ENCODE data around the gene LRCH3.

The LRCH3 gene

DNA sequence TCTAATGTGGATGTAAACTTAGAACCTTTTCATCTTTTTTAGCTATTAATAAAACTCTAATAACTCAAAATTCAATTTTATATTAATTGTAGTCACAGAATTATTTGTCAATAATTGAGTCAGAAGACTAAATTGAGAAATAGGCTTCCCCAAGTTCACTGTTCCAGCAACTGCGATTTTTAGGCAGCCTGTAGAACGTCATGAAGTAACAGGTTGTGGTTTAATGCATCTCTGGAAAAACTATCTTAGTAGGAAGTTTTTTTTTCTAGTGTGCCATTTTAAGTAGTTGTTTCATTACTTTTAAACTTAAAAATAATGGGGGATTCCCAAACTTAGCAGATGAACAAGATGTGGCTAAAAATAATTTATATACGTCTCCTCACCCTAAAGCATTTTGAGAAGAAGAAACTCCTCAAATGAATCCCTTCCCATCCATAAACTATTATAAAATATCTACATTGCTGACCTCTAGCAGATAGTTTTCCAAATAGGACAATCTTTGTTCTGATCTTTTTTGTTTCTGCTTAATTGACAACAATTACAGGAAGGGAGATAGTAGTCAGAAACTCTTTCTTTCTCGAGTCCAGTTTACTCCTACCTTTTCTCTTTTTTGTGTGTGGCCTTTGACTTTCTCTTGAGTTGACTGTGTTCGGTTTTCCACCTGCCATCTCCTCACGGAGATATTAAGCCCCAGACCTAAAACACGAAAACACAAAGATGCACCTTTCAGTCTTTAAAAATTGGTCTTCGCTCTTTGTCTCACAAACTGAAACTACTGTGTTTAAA lies 43.1 kb downstream of the LRCH3 start:
- no peak for DNase-seq (ENCODE audit: low spot score)

DNA sequence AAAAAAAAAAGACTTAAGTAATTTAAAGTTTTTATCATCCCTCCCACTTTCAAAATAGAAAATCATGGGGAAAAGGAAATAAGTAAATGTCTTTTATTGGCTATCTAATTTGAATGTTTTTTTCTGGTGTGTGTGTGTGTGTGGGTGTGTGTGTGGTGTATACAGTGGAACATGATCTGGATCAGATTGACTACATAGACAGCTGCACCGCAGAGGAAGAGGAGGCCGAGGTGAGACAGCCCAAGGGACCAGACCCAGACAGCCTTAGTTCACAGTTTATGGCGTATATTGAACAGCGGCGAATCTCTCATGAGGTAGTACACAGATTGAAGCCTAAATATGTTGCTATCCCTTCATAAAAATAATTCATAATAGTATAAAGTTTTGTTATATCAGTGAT lies 44.5 kb downstream of the LRCH3 start:
- DNase-seq (ENCODE audit: low spot score), result no peak

DNA sequence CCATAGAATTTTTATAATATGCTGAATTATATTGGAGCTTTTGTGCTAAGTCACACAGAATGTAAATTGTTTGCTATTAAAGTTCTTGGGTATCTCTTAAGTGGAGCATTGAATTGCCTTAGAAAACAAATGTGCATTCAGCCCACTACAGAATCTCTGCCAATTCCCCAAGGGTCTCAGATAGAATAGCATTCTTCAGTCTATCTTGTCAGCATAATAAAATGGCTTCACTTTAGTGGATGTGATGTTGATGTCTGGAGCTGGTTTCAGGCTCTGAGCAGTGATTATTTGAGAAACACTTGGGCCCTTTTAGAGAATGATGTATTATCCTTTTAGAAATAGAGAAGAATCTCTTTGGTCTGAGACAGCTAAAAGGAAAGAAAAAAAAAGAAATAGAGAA lies 45.2 kb downstream of the LRCH3 start:
- DNase-seq (ENCODE audit: low spot score), result no peak

DNA sequence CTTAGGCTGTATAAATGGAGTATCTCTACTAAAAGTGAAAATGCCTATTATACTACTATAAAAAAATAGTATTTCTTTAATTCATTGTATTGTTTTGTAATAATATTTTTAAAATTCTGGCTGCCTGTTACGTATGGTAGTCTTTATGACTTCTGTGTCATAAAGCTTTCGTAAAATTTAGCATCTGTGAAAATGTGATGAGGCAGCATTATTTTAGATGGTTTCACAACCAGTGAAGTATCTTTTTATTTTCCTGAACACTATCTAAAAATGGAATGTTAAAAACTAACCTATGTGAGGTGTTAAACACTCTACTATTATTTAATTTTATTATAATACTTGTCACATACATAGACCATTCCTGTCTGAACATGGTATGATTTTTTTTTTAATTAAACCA lies 46.2 kb downstream of the LRCH3 start:
- no peak for DNase-seq (ENCODE audit: low spot score)

DNA sequence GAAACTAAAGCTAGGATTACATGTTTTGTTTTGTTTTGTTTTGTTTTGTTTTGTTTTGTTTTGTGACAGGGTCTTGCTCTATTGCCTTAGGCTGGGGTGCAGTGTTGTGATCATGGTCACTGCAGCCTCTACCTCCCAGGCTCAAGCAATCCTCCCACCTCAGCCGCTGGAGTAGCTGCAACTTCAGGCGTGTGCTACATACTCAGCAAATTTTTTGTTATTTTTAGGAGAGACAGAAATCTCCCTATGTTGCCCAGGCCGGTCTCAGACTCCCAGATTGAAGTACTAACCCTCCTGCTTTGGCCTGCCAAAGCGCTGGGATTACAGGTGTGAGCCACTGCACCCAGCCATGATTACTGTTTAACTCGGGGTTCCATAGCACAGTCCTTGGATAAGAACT lies 50.7 kb downstream of the LRCH3 start:
- DNase-seq (ENCODE audit: low spot score), result no peak

DNA sequence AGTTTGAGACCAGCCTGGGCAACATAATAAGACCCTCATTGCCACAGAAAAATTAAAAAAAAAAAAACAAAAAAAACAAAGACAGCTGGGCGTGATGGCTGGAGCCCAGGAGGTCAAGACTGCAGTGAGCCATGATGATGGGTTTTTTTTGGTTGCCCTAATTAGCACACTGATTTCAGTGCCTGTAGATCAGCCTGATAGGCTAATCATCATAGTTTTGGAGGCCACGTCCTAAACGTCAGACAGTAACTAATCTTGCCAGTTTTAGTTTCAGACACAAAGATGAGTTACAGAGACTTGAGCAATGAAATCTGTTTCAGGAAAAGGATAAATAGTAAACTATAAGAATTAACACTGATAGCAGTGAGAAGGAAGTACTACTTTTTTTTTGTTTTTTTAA lies 55.4 kb downstream of the LRCH3 start:
- no peak for DNase-seq (ENCODE audit: low spot score)

DNA sequence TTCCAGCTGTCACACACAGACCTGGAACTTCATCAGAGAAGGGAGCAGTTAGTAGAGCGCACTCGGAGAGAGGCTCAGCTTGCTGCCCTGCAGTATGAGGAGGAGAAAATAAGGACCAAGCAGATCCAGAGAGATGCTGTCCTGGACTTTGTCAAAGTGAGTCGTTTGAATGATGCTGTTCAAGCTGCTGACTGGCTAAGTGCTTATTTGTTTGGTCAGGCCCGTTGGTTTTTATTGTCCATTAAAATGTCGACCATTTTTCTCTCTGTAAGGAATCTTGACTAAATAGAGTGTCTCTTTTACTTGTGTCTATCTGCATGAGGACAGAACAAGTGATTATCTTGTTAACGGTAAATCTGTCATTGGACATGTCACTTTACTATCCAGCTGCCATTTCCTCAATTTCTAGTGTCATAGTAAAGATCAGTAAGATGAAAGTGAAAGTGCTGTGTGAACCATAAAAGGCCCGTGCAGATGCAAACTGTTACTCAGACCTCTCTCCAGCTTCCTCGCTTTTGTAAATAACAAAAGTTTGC lies 56.9 kb downstream of the LRCH3 start:
- no peak for DNase-seq (ENCODE audit: low spot score)

DNA sequence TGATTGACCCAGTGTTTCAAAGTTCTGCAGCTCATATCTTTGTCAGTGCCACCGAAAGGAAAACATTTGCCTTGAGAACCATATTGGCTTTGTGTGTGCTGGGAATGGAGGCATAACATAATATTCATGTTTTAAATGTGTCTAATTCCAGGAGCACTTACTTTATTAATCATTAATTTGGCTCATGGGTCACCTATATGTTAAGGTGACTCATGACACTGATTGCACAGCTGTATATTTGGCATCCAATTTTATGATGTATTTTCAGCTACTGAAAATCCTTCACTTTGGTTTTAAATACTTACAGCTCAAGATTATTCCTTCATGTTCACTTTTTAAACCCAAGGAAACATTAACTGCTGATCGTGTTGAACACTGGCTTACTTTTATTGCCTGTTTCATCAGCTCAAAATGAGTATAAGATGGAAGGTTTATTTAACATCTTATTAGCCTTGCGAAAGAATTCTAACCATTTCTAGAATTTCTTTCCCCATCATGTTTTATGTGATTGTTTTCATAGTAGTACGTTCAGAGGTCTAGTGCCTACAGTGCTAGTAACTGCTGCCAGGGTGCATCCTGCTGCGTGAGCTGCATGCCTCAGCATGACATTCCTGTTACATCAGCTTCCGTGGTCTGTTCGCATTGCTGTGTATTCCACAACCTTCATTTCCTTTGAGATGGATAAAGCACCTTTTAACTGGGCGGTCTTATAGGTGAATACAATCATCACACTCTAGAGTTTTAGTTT lies 63.7 kb downstream of the LRCH3 start:
- DNase-seq (ENCODE audit: low spot score), result no peak

DNA sequence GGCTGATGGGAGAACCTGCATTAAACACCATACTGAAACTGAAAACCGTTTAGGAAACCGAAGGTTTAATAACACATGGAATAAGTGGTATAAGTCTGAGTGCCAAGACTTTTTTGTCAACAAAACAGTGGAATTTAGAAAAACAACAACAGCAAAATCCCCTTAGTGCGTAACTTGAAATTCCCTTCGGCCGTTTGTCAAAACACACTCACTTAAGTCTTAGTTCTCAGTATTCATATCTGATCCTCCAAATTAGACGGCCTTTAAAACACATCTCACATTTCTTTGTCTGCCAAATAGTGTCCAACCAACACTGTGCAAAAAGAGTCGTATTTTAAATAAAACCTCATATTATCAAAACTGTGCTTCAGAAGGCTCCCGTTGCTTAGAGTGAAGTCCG lies 64.5 kb downstream of the LRCH3 start:
- no peak for DNase-seq (ENCODE audit: low spot score)

DNA sequence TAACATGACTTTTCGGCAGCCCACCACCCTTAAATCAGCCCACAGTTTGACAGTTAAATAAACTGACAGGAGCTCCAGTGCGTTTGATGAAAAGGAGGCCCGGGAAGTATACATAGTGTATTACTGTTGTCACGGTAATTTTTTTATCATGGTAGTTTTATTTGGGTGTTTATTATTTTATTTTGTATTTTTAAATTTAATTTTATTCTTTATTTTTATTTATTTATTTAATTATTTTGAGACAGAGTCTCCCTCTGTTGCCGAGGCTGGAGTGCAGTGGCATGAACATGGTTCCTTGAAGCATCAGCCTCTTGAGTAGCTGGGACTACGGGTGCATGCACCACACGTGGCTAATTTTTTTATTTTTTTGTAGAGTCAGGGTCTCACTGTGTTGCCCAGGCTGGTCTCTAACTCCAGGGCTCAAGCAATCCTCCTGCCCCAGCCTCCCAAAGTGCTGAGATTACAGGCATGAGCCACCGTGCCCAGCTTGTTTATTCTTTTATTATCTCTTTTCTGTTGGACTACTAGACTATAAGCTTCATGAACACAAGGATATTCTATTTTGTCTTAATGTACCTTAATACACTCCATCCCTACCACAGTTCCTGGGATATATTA lies 65.3 kb downstream of the LRCH3 start:
- DNase-seq (ENCODE audit: low spot score), result no peak

DNA sequence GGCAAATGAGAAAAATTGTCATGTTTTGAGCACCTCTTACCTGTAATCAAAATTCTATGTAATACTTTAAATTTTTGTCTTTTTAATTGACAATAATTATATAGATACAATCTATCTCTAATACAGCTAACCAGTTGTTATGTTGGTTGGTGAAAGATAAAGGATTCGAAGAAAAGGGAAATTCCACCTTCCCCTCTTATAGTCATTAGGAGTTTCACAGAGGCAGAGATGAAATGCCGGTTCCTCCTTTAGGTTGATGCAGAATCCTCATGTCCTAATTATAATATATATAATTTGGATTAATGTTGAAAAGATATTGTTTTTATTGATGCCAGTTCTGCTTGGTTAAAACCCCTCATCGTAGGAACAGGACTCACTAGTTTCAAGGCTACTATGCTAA lies 67.1 kb downstream of the LRCH3 start:
- DNase-seq (ENCODE audit: low spot score), result no peak

DNA sequence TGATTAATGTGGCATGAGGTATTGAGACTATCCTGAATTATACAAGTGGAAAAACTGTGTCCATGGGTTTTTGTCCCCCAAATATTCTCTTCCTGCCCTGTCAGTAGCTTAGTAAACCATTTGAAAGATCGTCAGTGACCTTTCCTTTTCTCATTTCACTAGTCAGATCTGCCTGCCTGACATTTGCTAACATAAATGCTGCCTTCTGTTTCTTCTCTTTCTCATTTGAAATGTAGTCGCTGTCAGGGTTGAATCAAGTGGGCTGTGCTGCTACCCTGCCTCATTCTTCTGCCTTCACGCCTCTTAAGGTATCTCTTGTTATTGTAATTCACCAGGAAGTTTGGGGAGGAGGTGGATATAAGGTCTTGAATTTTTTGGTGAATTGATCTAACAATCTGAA lies 67.5 kb downstream of the LRCH3 start:
- DNase-seq (ENCODE audit: low spot score), result no peak

DNA sequence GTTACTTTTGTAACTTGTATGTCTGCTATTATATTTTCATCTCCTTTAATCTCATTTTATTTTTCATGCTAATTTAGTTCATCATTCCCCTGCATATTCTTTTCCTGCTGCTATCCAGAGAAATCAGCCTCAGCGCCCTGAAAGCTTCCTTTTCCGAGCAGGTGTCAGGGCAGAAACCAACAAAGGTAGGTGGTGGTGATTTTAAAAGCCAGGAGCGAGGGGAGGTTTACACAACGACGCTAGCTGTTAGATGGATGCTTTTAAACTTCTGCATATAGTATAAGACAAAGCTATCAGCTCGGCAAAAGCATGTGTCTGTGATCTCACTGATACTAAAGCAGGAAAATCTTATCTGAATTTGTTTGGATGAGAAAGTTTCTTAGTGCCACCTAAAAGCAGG lies 75.0 kb downstream of the LRCH3 start:
- DNase-seq (ENCODE audit: low spot score), result no peak

DNA sequence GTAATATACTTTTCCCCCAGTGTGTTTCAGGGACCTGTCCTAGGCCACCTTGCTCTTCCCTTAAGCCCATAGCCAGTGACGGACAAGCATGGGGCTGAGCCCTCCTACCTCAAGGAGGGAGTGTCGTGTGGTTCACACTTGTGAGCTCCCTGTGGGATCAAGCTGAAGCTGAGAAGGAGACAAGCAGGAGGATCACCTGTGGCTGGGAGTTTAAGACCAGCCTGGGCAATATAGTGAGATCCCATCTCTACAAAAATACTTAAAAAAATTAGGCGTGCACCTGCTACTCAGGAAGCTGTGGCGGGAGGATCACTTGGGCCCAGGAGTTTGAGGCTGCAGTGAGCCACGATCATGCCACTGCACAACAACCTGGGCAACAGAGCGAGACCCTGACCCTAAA lies 82.3 kb downstream of the LRCH3 start:
- DNase-seq (ENCODE audit: low spot score), result no peak

DNA sequence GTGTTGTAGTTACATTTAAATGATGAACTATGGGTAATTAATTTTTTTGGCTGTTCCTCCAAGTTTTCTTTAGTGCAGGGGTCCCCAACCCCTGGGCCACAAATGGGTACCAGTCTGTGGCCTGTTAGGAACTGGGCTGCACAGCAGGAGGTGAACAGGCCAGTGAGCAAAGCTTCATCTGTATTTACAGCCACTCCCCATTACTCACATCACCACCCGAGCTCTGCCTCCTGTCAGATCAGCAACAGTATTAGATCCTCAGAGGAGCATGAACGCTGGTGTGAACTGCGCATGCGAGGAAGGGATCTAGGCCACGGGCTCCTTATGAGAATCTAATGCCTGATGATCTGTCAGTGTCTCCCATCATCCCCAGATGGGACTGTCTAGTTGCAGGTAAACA lies 83.0 kb downstream of the LRCH3 start:
- DNase-seq (ENCODE audit: low spot score), result no peak

DNA sequence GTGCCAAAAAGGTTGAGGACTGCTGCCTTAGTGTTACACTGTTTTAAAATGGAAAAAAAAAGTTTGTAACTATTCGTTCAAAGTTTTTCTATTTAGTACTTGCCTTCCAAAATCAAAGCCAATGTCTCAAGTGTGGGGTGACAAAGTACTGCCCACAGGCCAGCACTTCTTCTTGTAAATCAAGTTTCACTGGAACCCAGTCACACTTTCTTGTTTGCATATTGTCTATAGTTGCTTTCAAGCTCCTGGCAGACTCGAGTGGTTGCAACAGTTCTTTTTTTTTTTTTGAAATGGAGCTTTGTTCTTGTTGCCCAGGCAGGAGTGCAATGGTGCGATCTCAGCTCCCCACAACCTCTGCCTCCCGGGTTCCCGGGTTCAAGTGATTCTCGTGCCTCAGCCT lies 83.6 kb downstream of the LRCH3 start:
- DNase-seq (ENCODE audit: low spot score), result no peak

DNA sequence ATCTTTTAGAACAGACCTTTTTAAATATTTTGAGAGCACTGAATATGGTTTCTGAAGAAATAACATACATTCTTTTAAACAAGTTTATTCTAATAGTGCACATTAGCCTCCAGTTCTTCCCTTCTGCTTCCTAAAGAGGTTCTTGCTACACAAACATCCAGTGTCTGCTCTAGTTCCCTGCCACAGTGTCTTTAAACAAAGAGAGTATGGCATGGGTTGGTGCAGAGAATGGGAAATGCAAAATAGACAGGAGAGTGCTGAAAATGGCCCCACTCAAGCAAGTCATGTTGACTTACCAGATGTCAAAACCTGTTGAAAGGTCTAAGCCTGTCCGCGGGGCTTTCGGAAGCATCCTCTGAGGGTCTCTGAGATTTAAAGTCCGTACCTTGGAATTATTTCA lies 86.8 kb downstream of the LRCH3 start:
- no peak for DNase-seq (ENCODE audit: low spot score)

DNA sequence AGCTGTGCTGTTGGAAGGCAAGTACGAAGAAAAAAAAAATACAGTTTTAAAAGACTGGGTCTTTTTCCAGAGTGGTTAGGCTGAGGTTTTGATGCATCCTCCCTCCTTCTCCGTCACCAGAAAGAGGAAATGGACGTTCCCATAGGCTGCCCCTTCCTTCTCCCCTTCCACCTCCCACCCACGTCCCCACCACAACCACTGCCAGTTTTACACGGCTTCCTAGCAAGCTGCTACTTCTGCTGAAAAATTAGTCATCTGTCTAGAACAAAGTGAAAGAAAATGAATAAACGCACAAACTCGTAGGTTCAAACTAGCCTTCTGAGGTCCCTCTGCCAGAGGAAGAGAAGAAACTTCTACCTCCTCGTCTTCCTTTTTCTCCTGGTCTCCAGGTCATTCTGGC lies 87.4 kb downstream of the LRCH3 start:
- DNase-seq (ENCODE audit: low spot score), result no peak

DNA sequence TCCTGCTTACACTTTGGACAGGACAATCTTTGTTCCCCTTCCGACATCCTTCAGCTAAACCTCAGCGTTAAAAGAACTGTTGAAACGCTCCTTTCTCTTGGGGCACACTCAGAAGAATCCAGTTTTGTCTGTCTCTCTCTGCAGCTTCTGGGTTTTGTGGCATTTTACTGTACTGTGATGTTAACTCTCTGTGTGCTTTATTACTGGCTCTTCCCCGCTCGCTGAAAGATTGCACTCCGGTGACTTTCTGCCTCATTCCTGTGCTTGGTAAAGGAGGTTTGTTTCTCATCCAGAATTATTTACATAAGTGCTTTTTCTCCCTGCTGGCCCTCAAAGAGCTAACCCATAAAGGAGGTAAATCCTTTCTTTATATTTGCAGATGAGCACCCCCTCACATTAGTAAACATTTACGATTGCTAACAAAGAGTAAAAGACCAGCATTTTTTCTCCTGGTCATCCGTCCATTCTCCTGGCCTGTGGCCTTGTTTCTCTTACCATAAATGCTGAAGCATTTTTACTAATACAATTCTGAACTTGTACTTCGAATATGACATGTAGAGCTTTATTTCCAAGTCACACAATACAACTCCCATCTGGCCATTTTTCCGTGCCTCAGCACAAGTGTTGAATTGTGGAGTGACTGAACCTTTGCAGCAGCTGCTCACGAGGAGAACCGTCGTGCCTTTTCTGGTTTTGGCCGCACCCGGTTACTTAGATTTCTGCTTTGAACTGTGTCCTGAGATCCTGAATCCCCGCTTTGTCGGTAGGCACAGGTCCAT lies 89.6 kb downstream of the LRCH3 start:
- no peak for DNase-seq (ENCODE audit: low spot score)

DNA sequence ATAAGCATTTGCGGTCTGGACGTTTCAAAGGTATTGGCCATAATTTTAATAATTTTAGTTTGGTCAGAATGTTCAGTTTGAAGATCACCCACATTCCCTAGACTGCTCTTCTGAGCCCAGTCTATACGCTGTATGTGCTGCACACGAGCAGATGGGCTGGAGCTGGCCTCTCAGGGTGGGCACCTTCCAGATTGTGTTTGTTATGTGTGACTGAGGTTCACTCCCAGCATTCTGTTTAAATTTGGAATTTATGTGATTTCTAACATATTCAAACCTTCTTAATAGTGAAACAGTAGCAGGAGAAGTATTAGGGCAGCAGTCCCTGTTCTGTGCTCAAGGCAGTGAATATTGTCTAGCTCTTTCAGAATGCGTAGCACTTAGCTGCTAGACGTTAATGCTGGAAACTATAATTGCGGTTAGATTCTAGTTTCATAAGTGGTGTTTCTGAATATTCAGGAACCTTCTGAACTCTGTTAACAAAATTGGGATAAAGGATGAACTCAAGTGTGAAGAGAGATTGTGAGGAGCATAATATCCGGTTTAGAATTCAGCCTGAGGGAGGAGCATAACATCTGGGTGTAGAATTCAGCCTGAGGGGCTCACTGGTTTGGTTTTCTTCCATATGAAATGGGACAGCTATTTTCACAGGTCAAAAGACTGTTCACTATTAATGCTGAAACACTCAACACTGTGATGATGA lies 90.4 kb downstream of the LRCH3 start:
- no peak for DNase-seq (ENCODE audit: low spot score)

DNA sequence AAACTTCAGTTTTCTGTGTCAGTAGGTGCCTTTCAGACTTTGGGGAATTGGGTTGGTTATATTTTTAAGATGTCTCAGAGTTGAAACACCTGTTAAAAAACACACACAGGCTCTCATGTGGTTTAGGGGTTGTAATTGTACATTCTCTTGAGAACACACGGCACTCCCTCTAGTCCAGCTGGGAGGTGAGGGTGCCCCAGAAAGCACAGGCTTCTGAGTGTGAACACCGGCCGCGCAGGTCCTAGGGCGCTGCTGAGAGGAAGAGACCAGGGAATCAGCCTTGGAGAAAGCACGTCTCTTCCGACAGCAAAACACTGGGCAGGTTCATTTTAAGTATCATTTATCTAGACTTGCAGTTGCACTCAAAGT lies 90.9 kb downstream of the LRCH3 start:
- DNase-seq (ENCODE audit: low spot score), result no peak

DNA sequence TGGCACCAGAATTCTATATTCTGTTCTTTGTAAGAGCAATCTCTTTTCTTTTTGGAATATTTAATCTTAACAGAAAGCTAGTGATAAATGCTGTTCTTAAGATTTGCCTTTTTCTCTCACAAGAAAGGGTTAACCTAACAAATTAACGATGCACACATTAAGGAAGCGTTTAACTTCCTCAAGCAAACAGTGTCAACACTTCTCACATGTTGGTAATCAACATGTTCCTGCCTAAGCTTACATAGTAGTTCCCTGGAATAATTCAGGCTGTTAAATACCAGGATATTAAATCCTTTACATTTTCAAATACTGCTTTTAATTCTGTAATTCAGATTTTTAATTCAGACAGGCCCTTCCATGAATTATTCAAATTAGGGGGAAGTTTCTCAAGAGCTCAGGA lies 91.5 kb downstream of the LRCH3 start:
- no peak for DNase-seq (ENCODE audit: low spot score)
